Duodenal mucosa (tissue), 2 donors: ENCODE results near the gene CUBN.
A peak's percentile ranks its signal among the peaks of the same experiment; 100 is the strongest.
"Not testable (repeated sequence)": the region's sequence is repeated elsewhere in the genome, so short reads cannot be mapped to it uniquely, and the experiment has no call there.

Experiments
- H3K27ac ChIP-seq: one replicate; pipeline ENCODE4 v1.7.0; 2013; ENCODE audit warnings: low read depth, low read length
- H3K27me3 ChIP-seq, 2 donors: one replicate each; pipeline ENCODE4 v1.7.0; 2013; ENCODE audit warnings: low read length in 2 of 2, control low read depth in 1 of 2; ENCODE audit not compliant: insufficient read depth in 2 of 2, control insufficient read depth in 1 of 2
- H3K36me3 ChIP-seq, 2 donors: one replicate each; pipeline ENCODE4 v1.7.0; 2013; ENCODE audit warnings: low read length in 2 of 2, control low read depth in 1 of 2; ENCODE audit not compliant: insufficient read depth in 2 of 2, control insufficient read depth in 1 of 2
- H3K4me1 ChIP-seq, 2 donors: one replicate each; pipeline ENCODE4 v1.7.0; 2013; ENCODE audit warnings: low read length in 2 of 2, control low read depth in 1 of 2; ENCODE audit not compliant: insufficient read depth in 2 of 2, control insufficient read depth in 1 of 2
- H3K4me3 ChIP-seq, 2 donors: one replicate each; pipeline ENCODE4 v1.7.0; 2013; ENCODE audit warnings: low read length in 2 of 2, low read depth in 1 of 2
- H3K9ac ChIP-seq, 2 donors: one replicate each; pipeline ENCODE4 v1.7.0; 2013; ENCODE audit warnings: low read length in 2 of 2, low read depth in 1 of 2
- H3K9me3 ChIP-seq, 2 donors: one replicate each; pipeline ENCODE4 v1.7.0; 2013; ENCODE audit warnings: low read length in 2 of 2, control low read depth in 1 of 2; ENCODE audit not compliant: control insufficient read depth in 1 of 2

Gene CUBN

GRCh38 chr10:17019696-17020095 lies 109.9 kb downstream of the CUBN start:
- Histone ChIP-seq H3K4me3 (no peak overlapping the region), H3K36me3 (no peaks in the 10 kb centered on the region), H3K27ac (no peak overlapping the region), H3K9ac (no peak overlapping the region), H3K4me1 (peaks cover 9 to 14% of the 10 kb centered on the region in 2 donors), H3K9me3 (no peaks in the 10 kb centered on the region), H3K27me3 (no peaks in the 10 kb centered on the region)

- H3K27ac ChIP-seq, H3K4me1 ChIP-seq, H3K27me3 ChIP-seq, H3K4me3 ChIP-seq, H3K9me3 ChIP-seq, H3K9ac ChIP-seq, H3K36me3 ChIP-seq: not testable (repeated sequence)
Observed at GRCh38 chr10:17013131-17013983, 116.3 kb downstream of the CUBN start.

GRCh38 chr10:17012731-17013130 lies 116.9 kb downstream of the CUBN start:
- H3K4me1 ChIP-seq, result peaks cover 6 to 12% of the 10 kb centered on the region in 2 donors
- not testable (repeated sequence) for H3K27ac ChIP-seq, H3K27me3 ChIP-seq

GRCh38 chr10:17010363-17011145 lies 119.1 kb downstream of the CUBN start:
- Histone ChIP-seq H3K36me3 (no peaks in the 10 kb centered on the region), H3K4me1 (peaks cover 10 to 12% of the 10 kb centered on the region in 2 donors), H3K27ac (peak overlapping the region; percentile 55), H3K9ac (no peak overlapping the region), H3K27me3 (no peaks in the 10 kb centered on the region), H3K9me3 (no peaks in the 10 kb centered on the region), H3K4me3 (no peak overlapping the region)

More at GRCh38 chr10:17012731-17013130, 116.9 kb downstream of the CUBN start:
- H3K4me3 ChIP-seq, H3K9me3 ChIP-seq, H3K36me3 ChIP-seq, H3K9ac ChIP-seq: not testable (repeated sequence)

- Histone ChIP-seq H3K4me1 (peaks cover 10 to 12% of the 10 kb centered on the region in 2 donors), H3K4me3 (no peak overlapping the region), H3K9ac (no peak overlapping the region), H3K9me3 (no peaks in the 10 kb centered on the region), H3K36me3 (no peaks in the 10 kb centered on the region), H3K27ac (peak overlapping the region; percentile 55), H3K27me3 (no peaks in the 10 kb centered on the region)
Observed at GRCh38 chr10:17009212-17009700, 120.4 kb downstream of the CUBN start.

- H3K27ac ChIP-seq, result peak overlapping the region; percentile 5
- no peaks in the 10 kb centered on the region for H3K27me3 ChIP-seq
- peaks cover 13 to 19% of the 10 kb centered on the region in 2 donors for H3K4me1 ChIP-seq
- no peaks in the 10 kb centered on the region for H3K9me3 ChIP-seq
- no peak overlapping the region for H3K9ac ChIP-seq
- H3K36me3 ChIP-seq, result no peaks in the 10 kb centered on the region
- no peak overlapping the region for H3K4me3 ChIP-seq
Observed at GRCh38 chr10:17007418-17007770, 122.2 kb downstream of the CUBN start.

- Histone ChIP-seq H3K4me1 (peaks cover 18 to 21% of the 10 kb centered on the region in 2 donors), H3K36me3 (no peaks in the 10 kb centered on the region), H3K27ac (no peak overlapping the region), H3K9ac (no peak overlapping the region), H3K27me3 (no peaks in the 10 kb centered on the region), H3K4me3 (no peak overlapping the region), H3K9me3 (no peaks in the 10 kb centered on the region)
Observed at GRCh38 chr10:17006631-17007417, 122.8 kb downstream of the CUBN start.

- no peak overlapping the region for H3K27ac ChIP-seq
- H3K4me1 ChIP-seq, result peaks cover 22 to 26% of the 10 kb centered on the region in 2 donors
- no peaks in the 10 kb centered on the region for H3K36me3 ChIP-seq
- no peak overlapping the region for H3K4me3 ChIP-seq
- H3K9me3 ChIP-seq, result no peaks in the 10 kb centered on the region
- no peak overlapping the region for H3K9ac ChIP-seq
- no peaks in the 10 kb centered on the region for H3K27me3 ChIP-seq
Observed at GRCh38 chr10:17005621-17006566, 123.7 kb downstream of the CUBN start.

- no peak overlapping the region for H3K4me3 ChIP-seq
- H3K27ac ChIP-seq, result no peak overlapping the region
- H3K9ac ChIP-seq, result no peak overlapping the region
- H3K4me1 ChIP-seq, result peaks cover 19 to 22% of the 10 kb centered on the region in 2 donors
- no peaks in the 10 kb centered on the region for H3K9me3 ChIP-seq
- H3K36me3 ChIP-seq, result no peaks in the 10 kb centered on the region
- no peaks in the 10 kb centered on the region for H3K27me3 ChIP-seq
Observed at GRCh38 chr10:17004801-17005380, 124.7 kb downstream of the CUBN start.
